ENCODE results near the gene ZNF141.
"Not testable (repeated sequence)": the region's sequence is repeated elsewhere in the genome, so short reads cannot be mapped to it uniquely, and the experiment has no call there.

DNA sequence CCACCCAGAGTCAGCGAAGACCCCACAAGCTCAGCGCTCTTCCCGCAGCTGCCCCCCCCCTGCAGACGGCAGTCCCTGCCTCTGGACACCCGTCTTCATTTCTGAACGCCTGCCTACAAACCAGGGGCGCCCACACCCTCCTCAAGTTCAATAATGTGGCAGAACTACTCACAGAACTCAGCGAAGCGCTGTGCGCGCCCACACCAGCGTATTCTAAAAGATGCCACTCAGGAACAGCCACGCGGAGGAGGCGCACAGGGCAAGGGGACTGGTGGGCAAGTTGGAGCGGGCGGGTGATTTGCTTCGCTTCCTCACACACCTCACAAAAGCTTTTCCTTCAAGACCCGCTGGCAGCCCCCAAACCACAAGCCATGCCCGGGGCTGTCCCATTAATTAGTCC, 33.1 kb upstream of the ZNF141 start:
- TF ChIP-seq POLR2AphosphoS5 (IDR thresholded peaks at IDR 0.05): not testable (repeated sequence)
- TF ChIP-seq, protein P1, sequence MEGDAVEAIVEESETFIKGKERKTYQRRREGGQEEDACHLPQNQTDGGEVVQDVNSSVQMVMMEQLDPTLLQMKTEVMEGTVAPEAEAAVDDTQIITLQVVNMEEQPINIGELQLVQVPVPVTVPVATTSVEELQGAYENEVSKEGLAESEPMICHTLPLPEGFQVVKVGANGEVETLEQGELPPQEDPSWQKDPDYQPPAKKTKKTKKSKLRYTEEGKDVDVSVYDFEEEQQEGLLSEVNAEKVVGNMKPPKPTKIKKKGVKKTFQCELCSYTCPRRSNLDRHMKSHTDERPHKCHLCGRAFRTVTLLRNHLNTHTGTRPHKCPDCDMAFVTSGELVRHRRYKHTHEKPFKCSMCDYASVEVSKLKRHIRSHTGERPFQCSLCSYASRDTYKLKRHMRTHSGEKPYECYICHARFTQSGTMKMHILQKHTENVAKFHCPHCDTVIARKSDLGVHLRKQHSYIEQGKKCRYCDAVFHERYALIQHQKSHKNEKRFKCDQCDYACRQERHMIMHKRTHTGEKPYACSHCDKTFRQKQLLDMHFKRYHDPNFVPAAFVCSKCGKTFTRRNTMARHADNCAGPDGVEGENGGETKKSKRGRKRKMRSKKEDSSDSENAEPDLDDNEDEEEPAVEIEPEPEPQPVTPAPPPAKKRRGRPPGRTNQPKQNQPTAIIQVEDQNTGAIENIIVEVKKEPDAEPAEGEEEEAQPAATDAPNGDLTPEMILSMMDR (IDR thresholded peaks at IDR 0.05): not testable (repeated sequence)
